Measurements from ENCODE around the gene DYNLT4.

Gene DYNLT4

DNA sequence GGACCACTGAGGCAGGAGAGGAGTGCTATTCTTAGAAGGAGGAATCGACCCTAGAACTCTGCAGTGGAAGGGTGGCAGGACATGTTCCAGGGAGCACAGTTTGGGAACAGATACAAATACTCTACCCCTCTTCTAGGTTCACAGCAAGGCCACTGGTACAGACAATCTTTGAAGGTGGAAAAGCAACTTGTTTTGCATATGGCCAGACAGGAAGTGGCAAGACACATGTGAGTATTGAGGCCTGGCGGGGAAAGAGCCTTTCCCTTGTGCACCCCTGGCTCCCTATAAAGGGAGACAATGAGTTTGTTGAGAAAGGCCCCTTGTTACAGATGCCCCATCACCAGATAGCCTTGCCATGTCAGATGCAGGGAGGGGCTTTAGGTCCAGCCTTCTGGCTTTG lies 49.7 kb downstream of the DYNLT4 start:
- DNase-seq (ENCODE audit: low read depth in 2 of 2), result no peak

Measured in activated CD4-positive, alpha-beta T cell treated with anti-CD3 and anti-CD28 coated beads for 24 hours (primary cell).